ENCODE results near the gene ERC2.

The ERC2 gene

GRCh38 chr3:55718521-55718921, 749.7 kb downstream of the ERC2 start:
- no peaks in the 10 kb centered on the region for H3K4me1 ChIP-seq (ENCODE audit: control insufficient read depth in 1 of 2, insufficient read depth in 2 of 2, low read length in 2 of 2)
- no peaks in the 10 kb centered on the region for H3K9me3 ChIP-seq (ENCODE audit: control insufficient read depth in 1 of 2, low read length in 2 of 2)
- H3K27me3 ChIP-seq (ENCODE audit: control insufficient read depth in 1 of 2, insufficient read depth in 2 of 2, low read length in 2 of 2), result no peaks in the 10 kb centered on the region
- no peak overlapping the region for H3K9ac ChIP-seq (ENCODE audit: low read depth in 1 of 2, low read length in 2 of 2)
- H3K27ac ChIP-seq (ENCODE audit: low read depth, low read length), result no peak overlapping the region
- H3K36me3 ChIP-seq (ENCODE audit: control insufficient read depth in 1 of 2, insufficient read depth in 2 of 2, low read length in 2 of 2), result no peaks in the 10 kb centered on the region
- H3K4me3 ChIP-seq (ENCODE audit: low read depth in 1 of 2, low read length in 2 of 2), result no peak overlapping the region

- Histone ChIP-seq H3K9me3 (ENCODE audit: control insufficient read depth in 1 of 2, low read length in 2 of 2) (no peaks in the 10 kb centered on the region), H3K9ac (ENCODE audit: low read depth in 1 of 2, low read length in 2 of 2) (no peak overlapping the region), H3K36me3 (ENCODE audit: control insufficient read depth in 1 of 2, insufficient read depth in 2 of 2, low read length in 2 of 2) (no peaks in the 10 kb centered on the region), H3K4me1 (ENCODE audit: control insufficient read depth in 1 of 2, insufficient read depth in 2 of 2, low read length in 2 of 2) (no peaks in the 10 kb centered on the region), H3K27ac (ENCODE audit: low read depth, low read length) (no peak overlapping the region), H3K27me3 (ENCODE audit: control insufficient read depth in 1 of 2, insufficient read depth in 2 of 2, low read length in 2 of 2) (no peaks in the 10 kb centered on the region), H3K4me3 (ENCODE audit: low read depth in 1 of 2, low read length in 2 of 2) (no peak overlapping the region)
Observed at GRCh38 chr3:55718074-55718473, 750.2 kb downstream of the ERC2 start.

- no peaks in the 10 kb centered on the region for H3K27me3 ChIP-seq (ENCODE audit: control insufficient read depth in 1 of 2, insufficient read depth in 2 of 2, low read length in 2 of 2)
- no peak overlapping the region for H3K27ac ChIP-seq (ENCODE audit: low read depth, low read length)
- H3K36me3 ChIP-seq (ENCODE audit: control insufficient read depth in 1 of 2, insufficient read depth in 2 of 2, low read length in 2 of 2), result no peaks in the 10 kb centered on the region
- no peak overlapping the region for H3K4me3 ChIP-seq (ENCODE audit: low read depth in 1 of 2, low read length in 2 of 2)
- H3K4me1 ChIP-seq (ENCODE audit: control insufficient read depth in 1 of 2, insufficient read depth in 2 of 2, low read length in 2 of 2), result no peaks in the 10 kb centered on the region
- no peaks in the 10 kb centered on the region for H3K9me3 ChIP-seq (ENCODE audit: control insufficient read depth in 1 of 2, low read length in 2 of 2)
- no peak overlapping the region for H3K9ac ChIP-seq (ENCODE audit: low read depth in 1 of 2, low read length in 2 of 2)
Observed at GRCh38 chr3:55717481-55717880, 750.8 kb downstream of the ERC2 start.

GRCh38 chr3:55716611-55717225, 751.5 kb downstream of the ERC2 start:
- Histone ChIP-seq H3K9ac (ENCODE audit: low read depth in 1 of 2, low read length in 2 of 2) (no peak overlapping the region), H3K36me3 (ENCODE audit: control insufficient read depth in 1 of 2, insufficient read depth in 2 of 2, low read length in 2 of 2) (no peaks in the 10 kb centered on the region), H3K4me1 (ENCODE audit: control insufficient read depth in 1 of 2, insufficient read depth in 2 of 2, low read length in 2 of 2) (no peaks in the 10 kb centered on the region), H3K9me3 (ENCODE audit: control insufficient read depth in 1 of 2, low read length in 2 of 2) (no peaks in the 10 kb centered on the region), H3K27ac (ENCODE audit: low read depth, low read length) (no peak overlapping the region), H3K4me3 (ENCODE audit: low read depth in 1 of 2, low read length in 2 of 2) (no peak overlapping the region), H3K27me3 (ENCODE audit: control insufficient read depth in 1 of 2, insufficient read depth in 2 of 2, low read length in 2 of 2) (no peaks in the 10 kb centered on the region)

- Histone ChIP-seq H3K9me3 (ENCODE audit: control insufficient read depth in 1 of 2, low read length in 2 of 2) (no peaks in the 10 kb centered on the region), H3K36me3 (ENCODE audit: control insufficient read depth in 1 of 2, insufficient read depth in 2 of 2, low read length in 2 of 2) (no peaks in the 10 kb centered on the region), H3K27me3 (ENCODE audit: control insufficient read depth in 1 of 2, insufficient read depth in 2 of 2, low read length in 2 of 2) (no peaks in the 10 kb centered on the region), H3K4me1 (ENCODE audit: control insufficient read depth in 1 of 2, insufficient read depth in 2 of 2, low read length in 2 of 2) (no peaks in the 10 kb centered on the region), H3K9ac (ENCODE audit: low read depth in 1 of 2, low read length in 2 of 2) (no peak overlapping the region), H3K27ac (ENCODE audit: low read depth, low read length) (no peak overlapping the region), H3K4me3 (ENCODE audit: low read depth in 1 of 2, low read length in 2 of 2) (no peak overlapping the region)
Observed at GRCh38 chr3:55716044-55716443, 752.2 kb downstream of the ERC2 start.

GRCh38 chr3:55714057-55714456, 754.2 kb downstream of the ERC2 start:
- no peaks in the 10 kb centered on the region for H3K9me3 ChIP-seq (ENCODE audit: control insufficient read depth in 1 of 2, low read length in 2 of 2)
- H3K27me3 ChIP-seq (ENCODE audit: control insufficient read depth in 1 of 2, insufficient read depth in 2 of 2, low read length in 2 of 2), result no peaks in the 10 kb centered on the region
- no peaks in the 10 kb centered on the region for H3K36me3 ChIP-seq (ENCODE audit: control insufficient read depth in 1 of 2, insufficient read depth in 2 of 2, low read length in 2 of 2)
- H3K9ac ChIP-seq (ENCODE audit: low read depth in 1 of 2, low read length in 2 of 2), result no peak overlapping the region
- no peak overlapping the region for H3K27ac ChIP-seq (ENCODE audit: low read depth, low read length)
- no peaks in the 10 kb centered on the region for H3K4me1 ChIP-seq (ENCODE audit: control insufficient read depth in 1 of 2, insufficient read depth in 2 of 2, low read length in 2 of 2)
- H3K4me3 ChIP-seq (ENCODE audit: low read depth in 1 of 2, low read length in 2 of 2), result no peak overlapping the region

GRCh38 chr3:55711646-55712045, 756.6 kb downstream of the ERC2 start:
- Histone ChIP-seq H3K4me1 (ENCODE audit: control insufficient read depth in 1 of 2, insufficient read depth in 2 of 2, low read length in 2 of 2) (no peaks in the 10 kb centered on the region), H3K9ac (ENCODE audit: low read depth in 1 of 2, low read length in 2 of 2) (no peak overlapping the region), H3K4me3 (ENCODE audit: low read depth in 1 of 2, low read length in 2 of 2) (no peak overlapping the region), H3K27me3 (ENCODE audit: control insufficient read depth in 1 of 2, insufficient read depth in 2 of 2, low read length in 2 of 2) (no peaks in the 10 kb centered on the region), H3K9me3 (ENCODE audit: control insufficient read depth in 1 of 2, low read length in 2 of 2) (no peaks in the 10 kb centered on the region), H3K27ac (ENCODE audit: low read depth, low read length) (no peak overlapping the region), H3K36me3 (ENCODE audit: control insufficient read depth in 1 of 2, insufficient read depth in 2 of 2, low read length in 2 of 2) (no peaks in the 10 kb centered on the region)

- Histone ChIP-seq H3K9me3 (ENCODE audit: control insufficient read depth in 1 of 2, low read length in 2 of 2) (no peaks in the 10 kb centered on the region), H3K9ac (ENCODE audit: low read depth in 1 of 2, low read length in 2 of 2) (no peak overlapping the region), H3K36me3 (ENCODE audit: control insufficient read depth in 1 of 2, insufficient read depth in 2 of 2, low read length in 2 of 2) (no peaks in the 10 kb centered on the region), H3K4me1 (ENCODE audit: control insufficient read depth in 1 of 2, insufficient read depth in 2 of 2, low read length in 2 of 2) (no peaks in the 10 kb centered on the region), H3K27ac (ENCODE audit: low read depth, low read length) (no peak overlapping the region), H3K27me3 (ENCODE audit: control insufficient read depth in 1 of 2, insufficient read depth in 2 of 2, low read length in 2 of 2) (no peaks in the 10 kb centered on the region), H3K4me3 (ENCODE audit: low read depth in 1 of 2, low read length in 2 of 2) (no peak overlapping the region)
Observed at GRCh38 chr3:55709411-55710012, 758.8 kb downstream of the ERC2 start.

- H3K9ac ChIP-seq (ENCODE audit: low read depth in 1 of 2, low read length in 2 of 2), result no peak overlapping the region
- H3K27ac ChIP-seq (ENCODE audit: low read depth, low read length), result no peak overlapping the region
- H3K36me3 ChIP-seq (ENCODE audit: control insufficient read depth in 1 of 2, insufficient read depth in 2 of 2, low read length in 2 of 2), result no peaks in the 10 kb centered on the region
- no peaks in the 10 kb centered on the region for H3K27me3 ChIP-seq (ENCODE audit: control insufficient read depth in 1 of 2, insufficient read depth in 2 of 2, low read length in 2 of 2)
- no peaks in the 10 kb centered on the region for H3K9me3 ChIP-seq (ENCODE audit: control insufficient read depth in 1 of 2, low read length in 2 of 2)
- H3K4me3 ChIP-seq (ENCODE audit: low read depth in 1 of 2, low read length in 2 of 2), result no peak overlapping the region
- H3K4me1 ChIP-seq (ENCODE audit: control insufficient read depth in 1 of 2, insufficient read depth in 2 of 2, low read length in 2 of 2), result no peaks in the 10 kb centered on the region
Observed at GRCh38 chr3:55708921-55709320, 759.3 kb downstream of the ERC2 start.

GRCh38 chr3:55708242-55708641, 760.0 kb downstream of the ERC2 start:
- H3K36me3 ChIP-seq (ENCODE audit: control insufficient read depth in 1 of 2, insufficient read depth in 2 of 2, low read length in 2 of 2), result no peaks in the 10 kb centered on the region
- H3K4me3 ChIP-seq (ENCODE audit: low read depth in 1 of 2, low read length in 2 of 2), result no peak overlapping the region
- no peak overlapping the region for H3K27ac ChIP-seq (ENCODE audit: low read depth, low read length)
- H3K27me3 ChIP-seq (ENCODE audit: control insufficient read depth in 1 of 2, insufficient read depth in 2 of 2, low read length in 2 of 2), result no peaks in the 10 kb centered on the region
- no peak overlapping the region for H3K9ac ChIP-seq (ENCODE audit: low read depth in 1 of 2, low read length in 2 of 2)
- H3K9me3 ChIP-seq (ENCODE audit: control insufficient read depth in 1 of 2, low read length in 2 of 2), result no peaks in the 10 kb centered on the region
- no peaks in the 10 kb centered on the region for H3K4me1 ChIP-seq (ENCODE audit: control insufficient read depth in 1 of 2, insufficient read depth in 2 of 2, low read length in 2 of 2)
